Measurements from ENCODE around the gene SLC25A1. TPM values are rescaled to one million over a fixed set of nuclear protein-coding genes. Genes with fewer than 3 reads are reported as not detected.

Gene SLC25A1
- total and polyA plus RNA-seq, 2 of the 8 experiments (the other 6 are each of a cell fraction or from before 2014, with no cell fraction given) = 110 to 148 TPM

DNA sequence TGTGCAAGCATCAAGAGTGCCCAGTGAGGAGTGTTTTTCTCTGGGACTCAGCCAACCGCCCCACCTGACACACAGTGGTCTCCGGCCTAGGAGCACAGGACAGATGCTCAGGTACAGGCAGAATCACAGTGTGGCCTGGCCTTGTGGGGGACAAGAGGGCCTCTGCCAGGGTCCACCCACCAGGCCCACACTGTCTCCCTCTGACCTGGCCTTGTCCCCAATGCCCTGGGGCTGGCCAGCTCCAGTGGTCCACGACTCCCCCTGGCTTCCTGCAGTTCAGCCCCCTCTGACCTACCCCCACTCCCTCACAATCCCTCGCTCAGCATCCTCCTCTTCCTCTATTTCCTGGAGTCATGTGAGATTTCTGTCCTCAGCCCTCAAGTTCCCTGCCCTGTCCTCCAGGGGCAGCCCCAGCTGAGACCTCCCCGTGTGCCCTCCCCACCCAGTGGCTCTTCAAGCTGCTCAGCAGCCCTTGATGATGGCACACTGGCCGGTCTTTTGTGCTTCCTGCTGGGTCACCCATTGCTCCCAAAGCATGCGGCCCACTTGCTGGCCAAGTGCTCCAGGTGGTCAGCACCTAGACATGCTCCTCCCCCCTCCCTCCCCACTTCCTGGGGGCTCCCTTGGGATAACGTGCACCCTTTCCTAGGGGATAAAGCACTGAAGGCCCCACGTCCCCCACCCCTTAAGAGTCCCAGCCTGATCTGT is 45.7 kb downstream of the SLC25A1 start:
- H3K18ac ChIP-seq (ENCODE audit: extremely low read depth, low read length) = no peak overlapping the region
- H3K9ac ChIP-seq (replicated peaks in 1 of 4; ENCODE audit: extremely low read depth in 1 of 4, low read depth in 3 of 4, low read length in 3 of 4) = no peak overlapping the region
- no peak overlapping the region for H2BK20ac ChIP-seq (ENCODE audit: low read length)
- H2AK5ac ChIP-seq (ENCODE audit: low read depth, low read length) = no peak overlapping the region
- no peak overlapping the region for H3K27ac ChIP-seq (ENCODE audit: low read depth, low read length)
- H4K91ac ChIP-seq (replicated peaks; ENCODE audit: insufficient read length, low read length) = no peak overlapping the region
- no peak overlapping the region for H3K56ac ChIP-seq (replicated peaks; ENCODE audit: insufficient read length, low read depth, low read length)
- no peaks in the 10 kb centered on the region for H3K79me1 ChIP-seq (ENCODE audit: low read depth, low read length)
- no peak overlapping the region for H4K5ac ChIP-seq (ENCODE audit: insufficient read length, low read depth, low read length)
- no peak overlapping the region for H2BK120ac ChIP-seq (replicated peaks; ENCODE audit: low read depth, low read length)
- H3K4me3 ChIP-seq (ENCODE audit: extremely low read depth in 1 of 4, insufficient read depth in 2 of 4, low read depth in 3 of 4, low read length in 4 of 4) = no peak overlapping the region
- H3K23ac ChIP-seq (ENCODE audit: insufficient read length) = no peak overlapping the region
- no peak overlapping the region for H2BK12ac ChIP-seq (ENCODE audit: low read depth, low read length)
- no peak overlapping the region for H3K14ac ChIP-seq (ENCODE audit: insufficient read length)
- H3K4me1 ChIP-seq (replicated peaks in 1 of 4; ENCODE audit: control insufficient read depth in 3 of 4, insufficient read depth in 4 of 4, low read length in 3 of 4) = no peaks in the 10 kb centered on the region
- no peak overlapping the region for H3K4ac ChIP-seq (replicated peaks; ENCODE audit: insufficient read length, low read depth, low read length)
- ChIA-PET POLR2A (ENCODE audit: partially characterized antibody) (interaction anchor here (1.2 to 5.3 kb wide), 4 partner anchors 10 to 70 kb away, joined by 3 to 24 read pairs (median 10); partner anchors contain the start of genes DGCR2 and ESS2), CTCF (ENCODE audit: partially characterized antibody) (interaction anchor here (1.1 to 2.1 kb wide), 7 partner anchors 10 to 134 kb away, joined by 3 to 7 read pairs (median 4); partner anchors contain the start of genes DGCR2 and ESS2)
- H2BK15ac ChIP-seq (ENCODE audit: low read length) = no peak overlapping the region
- no peaks in the 10 kb centered on the region for H3K9me3 ChIP-seq (ENCODE audit: insufficient read depth in 2 of 2, low read depth in 1 of 2, low read length in 1 of 2)
- no peak overlapping the region for H2AFZ ChIP-seq (ENCODE audit: low read length)
- DNase-seq (ENCODE audit: low read depth in 1 of 2, low spot score in 2 of 2) (no peak), FAIRE-seq (no peak)
- H4K20me1 ChIP-seq (replicated peaks in 1 of 2; ENCODE audit: control insufficient read depth in 1 of 2, insufficient read depth in 2 of 2, low read length in 2 of 2) = peaks cover 3 to 4% of the 10 kb centered on the region in 2 experiments
- no peak overlapping the region for H2BK5ac ChIP-seq (ENCODE audit: low read depth, low read length)
- no peak overlapping the region for H4K8ac ChIP-seq (ENCODE audit: extremely low read depth, insufficient read depth, low read length)
- WGBS, 2 experiments (ENCODE audit: extremely low coverage in 1 of 2, insufficient coverage in 1 of 2, insufficient read length in 1 of 2, insufficient replicate concordance in 2 of 2, low coverage in 1 of 2, low lambda C conversion rate in 2 of 2, missing lambda C conversion rate in 1 of 2) = 89% methylated on average over 8 of the region's 9 CpGs; no CpG with 5 or more reads in 1 of the 2 experiments
- H3K36me3 ChIP-seq (ENCODE audit: control insufficient read depth in 2 of 4, insufficient read depth in 4 of 4, low read length in 3 of 4) = peaks cover 2 to 19% (median 7%) of the 10 kb centered on the region in 4 experiments; a peak in 5 of 8 replicates
- H3K23me2 ChIP-seq (ENCODE audit: low read depth, low read length) = no peaks in the 10 kb centered on the region
- H3K4me2 ChIP-seq (ENCODE audit: insufficient read depth in 1 of 2, low read depth in 2 of 2, low read length in 2 of 2) = no peak overlapping the region
- H3K27me3 ChIP-seq (replicated peaks in 1 of 4; ENCODE audit: control insufficient read depth in 3 of 4, extremely low read depth in 1 of 4, insufficient read depth in 3 of 4, low read length in 3 of 4) = 0 out of 7 replicates have a peak, but pooled peaks cover 0 to 2% (median under 1%) of the 10 kb centered on the region in 4 experiments
- no peaks in the 10 kb centered on the region for H3K79me2 ChIP-seq (ENCODE audit: control insufficient read depth in 1 of 2, insufficient read depth in 2 of 2, low read length in 2 of 2)
- no peak for TF ChIP-seq EGR1 (IDR thresholded peaks at IDR 0.05; ENCODE audit: borderline replicate concordance, low read depth, low read length)
- no peak for TF ChIP-seq RXRA (IDR thresholded peaks at IDR 0.05; ENCODE audit: insufficient read depth, low read depth, low read length)
- TF ChIP-seq TCF12 (IDR thresholded peaks at IDR 0.05; ENCODE audit: low read depth, low read length) = no peak
- TF ChIP-seq, protein P1, sequence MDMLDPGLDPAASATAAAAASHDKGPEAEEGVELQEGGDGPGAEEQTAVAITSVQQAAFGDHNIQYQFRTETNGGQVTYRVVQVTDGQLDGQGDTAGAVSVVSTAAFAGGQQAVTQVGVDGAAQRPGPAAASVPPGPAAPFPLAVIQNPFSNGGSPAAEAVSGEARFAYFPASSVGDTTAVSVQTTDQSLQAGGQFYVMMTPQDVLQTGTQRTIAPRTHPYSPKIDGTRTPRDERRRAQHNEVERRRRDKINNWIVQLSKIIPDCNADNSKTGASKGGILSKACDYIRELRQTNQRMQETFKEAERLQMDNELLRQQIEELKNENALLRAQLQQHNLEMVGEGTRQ (IDR thresholded peaks at IDR 0.05; ENCODE audit: low read length) = no peak
- no peak for TF ChIP-seq NANOG (IDR thresholded peaks at IDR 0.05; ENCODE audit: insufficient read depth, low read depth, low read length, poor library complexity, severe bottlenecking)
- no peak for TF ChIP-seq FOSL1 (IDR thresholded peaks at IDR 0.05; ENCODE audit: insufficient read depth, low read depth, low read length)
- TF ChIP-seq BRCA1 (IDR thresholded peaks at IDR 0.05; ENCODE audit: low read depth, low read length) = no peak
- TF ChIP-seq SIRT6 (IDR thresholded peaks at IDR 0.05; ENCODE audit: low read length) = no peak
- TF ChIP-seq, protein P2, sequence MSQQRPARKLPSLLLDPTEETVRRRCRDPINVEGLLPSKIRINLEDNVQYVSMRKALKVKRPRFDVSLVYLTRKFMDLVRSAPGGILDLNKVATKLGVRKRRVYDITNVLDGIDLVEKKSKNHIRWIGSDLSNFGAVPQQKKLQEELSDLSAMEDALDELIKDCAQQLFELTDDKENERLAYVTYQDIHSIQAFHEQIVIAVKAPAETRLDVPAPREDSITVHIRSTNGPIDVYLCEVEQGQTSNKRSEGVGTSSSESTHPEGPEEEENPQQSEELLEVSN (IDR thresholded peaks at IDR 0.05) = no peak

Measured in H1 (cell line).